ENCODE results near the gene PRMT9.

GRCh38 chr4:147597561-147597960 lies 86.4 kb downstream of the PRMT9 start:
- TF ChIP-seq CTCF (IDR thresholded peaks at IDR 0.05), result no peak
- TF ChIP-seq EP300 (IDR thresholded peaks at IDR 0.05), result no peak
- no peak for TF ChIP-seq POLR2A (IDR thresholded peaks at IDR 0.05)

Measured in ovary (tissue), 3 donors.